GM19372 (cell line): ENCODE results near the gene GBF1.
"Not testable (repeated sequence)": the region's sequence is repeated elsewhere in the genome, so short reads cannot be mapped to it uniquely, and the experiment has no call there.

Experiments used
- ATAC-seq: cut with Tn5 transposase; IDR thresholded peaks from one replicate; pipeline ENCODE4 v1.9.1; 2021; ENCODE audit warnings: mild to moderate bottlenecking, low read depth, moderate library complexity; ENCODE audit not compliant: unreplicated experiment

The GBF1 gene

GRCh38 chr10:102245082-102245931 lies at the start of gene GBF1:
Gene GBF1, plus strand, starts transcription at chr10:102245532. Its CDS starts 13,407 bp downstream, at chr10:102258939.
- peak; percentile 84 for ATAC-seq

- no peak for ATAC-seq
Measured at GRCh38 chr10:102196893-102197292, 48.4 kb upstream of the GBF1 start.

GRCh38 chr10:102198027-102198426 lies 47.3 kb upstream of the GBF1 start:
- no peak for ATAC-seq

- ATAC-seq = no peak
Measured at GRCh38 chr10:102200751-102201640, 44.3 kb upstream of the GBF1 start.

GRCh38 chr10:102202386-102202785 lies 42.9 kb upstream of the GBF1 start:
- no peak for ATAC-seq

GRCh38 chr10:102208311-102209035 lies 36.9 kb upstream of the GBF1 start:
- ATAC-seq = no peak

GRCh38 chr10:102211615-102212299 lies 33.6 kb upstream of the GBF1 start:
- ATAC-seq = no peak

GRCh38 chr10:102213599-102213998 lies 31.7 kb upstream of the GBF1 start:
- not testable (repeated sequence) for ATAC-seq

- no peak for ATAC-seq
Measured at GRCh38 chr10:102219370-102219769, 26.0 kb upstream of the GBF1 start.

GRCh38 chr10:102220612-102221011 lies 24.7 kb upstream of the GBF1 start:
- no peak for ATAC-seq

GRCh38 chr10:102222797-102223196 lies 22.5 kb upstream of the GBF1 start:
- no peak for ATAC-seq

GRCh38 chr10:102225646-102226541 lies 19.4 kb upstream of the GBF1 start, which contains the start of gene ELOVL3:
Gene ELOVL3, plus strand, starts transcription at chr10:102226299. Its CDS starts 250 bp downstream, at chr10:102226549.
- peak; percentile 95 for ATAC-seq

GRCh38 chr10:102226542-102226870 lies 18.8 kb upstream of the GBF1 start:
- no peak for ATAC-seq

- ATAC-seq = no peak
Measured at GRCh38 chr10:102227050-102227449, 18.3 kb upstream of the GBF1 start.

- ATAC-seq = no peak
Measured at GRCh38 chr10:102229810-102230263, 15.5 kb upstream of the GBF1 start.

- no peak for ATAC-seq
Measured at GRCh38 chr10:102230264-102230860, 15.0 kb upstream of the GBF1 start.

GRCh38 chr10:102230861-102231356 lies 14.4 kb upstream of the GBF1 start:
- ATAC-seq = no peak
